ENCODE data around the gene PPP2R2B.

DNA sequence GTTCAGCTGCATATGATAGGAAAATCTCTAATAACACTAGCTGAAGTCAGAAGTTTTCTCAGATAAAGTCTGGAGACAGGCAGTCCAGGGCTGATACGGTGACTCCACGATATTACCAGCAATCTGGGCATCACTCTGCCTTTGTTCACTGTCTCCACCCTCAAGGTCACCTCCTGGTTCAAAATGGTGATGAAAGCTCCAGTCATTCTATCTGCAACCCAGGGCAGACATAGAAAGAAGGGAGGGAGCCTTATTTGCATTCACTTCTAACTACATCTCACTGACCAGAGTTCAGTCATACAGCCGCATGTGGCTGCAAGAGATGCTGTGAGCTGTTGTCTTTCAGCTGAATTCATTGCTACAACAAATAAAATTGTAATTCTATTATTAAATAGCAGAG is 340.1 kb downstream of the PPP2R2B start:
- TF ChIP-seq, protein P1, sequence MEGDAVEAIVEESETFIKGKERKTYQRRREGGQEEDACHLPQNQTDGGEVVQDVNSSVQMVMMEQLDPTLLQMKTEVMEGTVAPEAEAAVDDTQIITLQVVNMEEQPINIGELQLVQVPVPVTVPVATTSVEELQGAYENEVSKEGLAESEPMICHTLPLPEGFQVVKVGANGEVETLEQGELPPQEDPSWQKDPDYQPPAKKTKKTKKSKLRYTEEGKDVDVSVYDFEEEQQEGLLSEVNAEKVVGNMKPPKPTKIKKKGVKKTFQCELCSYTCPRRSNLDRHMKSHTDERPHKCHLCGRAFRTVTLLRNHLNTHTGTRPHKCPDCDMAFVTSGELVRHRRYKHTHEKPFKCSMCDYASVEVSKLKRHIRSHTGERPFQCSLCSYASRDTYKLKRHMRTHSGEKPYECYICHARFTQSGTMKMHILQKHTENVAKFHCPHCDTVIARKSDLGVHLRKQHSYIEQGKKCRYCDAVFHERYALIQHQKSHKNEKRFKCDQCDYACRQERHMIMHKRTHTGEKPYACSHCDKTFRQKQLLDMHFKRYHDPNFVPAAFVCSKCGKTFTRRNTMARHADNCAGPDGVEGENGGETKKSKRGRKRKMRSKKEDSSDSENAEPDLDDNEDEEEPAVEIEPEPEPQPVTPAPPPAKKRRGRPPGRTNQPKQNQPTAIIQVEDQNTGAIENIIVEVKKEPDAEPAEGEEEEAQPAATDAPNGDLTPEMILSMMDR (IDR thresholded peaks at IDR 0.05), result no peak
- no peak for TF ChIP-seq POLR2A (IDR thresholded peaks at IDR 0.05)

Measured in heart left ventricle (tissue), 13 donors.